Erythroblast (primary cell): ENCODE measurements around the gene TRIM37.

ENCODE experiments used
- GATA1 ChIP-seq: IDR thresholded peaks from 2 replicates; pipeline ENCODE4 v1.6.1; 2011; ENCODE audit warnings: low read depth, mild to moderate bottlenecking, control low read depth, low read length, moderate library complexity
- POLR2A ChIP-seq: IDR thresholded peaks from 2 replicates; pipeline ENCODE4 v1.6.1; 2011; ENCODE audit warnings: mild to moderate bottlenecking, low read length

DNA sequence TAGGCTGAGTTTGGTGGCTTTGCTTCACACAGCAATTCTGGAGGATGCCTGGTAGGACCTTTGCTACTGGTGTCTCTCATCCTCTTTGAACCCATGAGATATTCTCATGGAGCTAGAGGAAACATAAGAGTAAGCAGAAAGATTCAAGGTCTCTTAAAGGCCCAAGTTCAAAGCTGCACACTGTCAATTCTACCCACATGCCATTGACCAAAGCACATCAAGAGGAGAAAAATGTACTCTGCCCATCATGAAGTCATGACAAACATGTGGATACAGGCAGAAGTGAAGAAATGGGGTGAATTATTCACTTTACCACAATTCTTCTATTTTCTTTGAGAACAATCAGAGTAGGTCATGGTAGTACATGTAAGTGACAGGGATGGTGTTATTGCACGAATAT lies 35.2 kb upstream of the TRIM37 start:
- TF ChIP-seq GATA1 = no peak
- TF ChIP-seq POLR2A = no peak
